NB4 (cell line): ENCODE results near the gene SLC45A1.

Source experiments
- DNase-seq: peaks from one replicate; pipeline ENCODE4 v3.0.0; 2010; ENCODE audit warnings: low read depth
- H3K4me3 ChIP-seq: one replicate; pipeline ENCODE4 v1.5.1; 2011; ENCODE audit warnings: mild to moderate bottlenecking, low read depth, low read length, moderate library complexity
- MYC ChIP-seq: IDR thresholded peaks from 2 replicates; pipeline ENCODE4 v1.6.1; 2011; ENCODE audit warnings: low read depth, low read length
- POLR2A ChIP-seq: IDR thresholded peaks from 2 replicates; pipeline ENCODE4 v1.6.1; 2011; ENCODE audit warnings: mild to moderate bottlenecking; ENCODE audit not compliant: insufficient read length; ENCODE audit errors: extremely low read depth
- TF ChIP-seq, protein P1 (sequence below): IDR thresholded peaks from 2 replicates; pipeline ENCODE4 v1.6.1; 2011; ENCODE audit warnings: low read depth, low read length
- TF ChIP-seq, protein P2 (sequence below): IDR thresholded peaks from one replicate; pipeline ENCODE4 v1.5.1; 2012; ENCODE audit warnings: low read depth, low read length

SLC45A1 gene

DNA sequence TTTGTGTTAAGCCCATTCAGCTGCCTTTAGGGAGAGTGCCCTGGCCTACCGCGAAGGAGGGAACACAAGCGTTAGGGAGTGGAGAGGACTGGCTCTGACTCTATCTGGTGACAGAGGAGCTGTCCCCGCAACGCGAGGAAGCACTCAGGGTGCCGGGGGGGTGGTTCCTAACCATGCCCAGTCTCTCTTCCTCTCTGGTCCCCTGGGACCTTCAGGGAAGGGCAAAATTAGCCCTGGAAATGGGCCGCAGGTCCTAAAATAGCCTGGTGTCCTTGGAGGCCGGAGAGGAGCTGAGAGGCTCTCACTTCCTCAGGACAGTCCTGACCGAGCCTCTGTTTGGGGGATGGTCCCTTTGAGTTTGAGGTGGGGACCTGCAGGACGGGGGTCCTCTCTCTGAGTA is 5.8 kb downstream of the SLC45A1 start:
- TF ChIP-seq, protein P1, sequence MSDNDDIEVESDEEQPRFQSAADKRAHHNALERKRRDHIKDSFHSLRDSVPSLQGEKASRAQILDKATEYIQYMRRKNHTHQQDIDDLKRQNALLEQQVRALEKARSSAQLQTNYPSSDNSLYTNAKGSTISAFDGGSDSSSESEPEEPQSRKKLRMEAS, result no peak
- TF ChIP-seq, protein P2, sequence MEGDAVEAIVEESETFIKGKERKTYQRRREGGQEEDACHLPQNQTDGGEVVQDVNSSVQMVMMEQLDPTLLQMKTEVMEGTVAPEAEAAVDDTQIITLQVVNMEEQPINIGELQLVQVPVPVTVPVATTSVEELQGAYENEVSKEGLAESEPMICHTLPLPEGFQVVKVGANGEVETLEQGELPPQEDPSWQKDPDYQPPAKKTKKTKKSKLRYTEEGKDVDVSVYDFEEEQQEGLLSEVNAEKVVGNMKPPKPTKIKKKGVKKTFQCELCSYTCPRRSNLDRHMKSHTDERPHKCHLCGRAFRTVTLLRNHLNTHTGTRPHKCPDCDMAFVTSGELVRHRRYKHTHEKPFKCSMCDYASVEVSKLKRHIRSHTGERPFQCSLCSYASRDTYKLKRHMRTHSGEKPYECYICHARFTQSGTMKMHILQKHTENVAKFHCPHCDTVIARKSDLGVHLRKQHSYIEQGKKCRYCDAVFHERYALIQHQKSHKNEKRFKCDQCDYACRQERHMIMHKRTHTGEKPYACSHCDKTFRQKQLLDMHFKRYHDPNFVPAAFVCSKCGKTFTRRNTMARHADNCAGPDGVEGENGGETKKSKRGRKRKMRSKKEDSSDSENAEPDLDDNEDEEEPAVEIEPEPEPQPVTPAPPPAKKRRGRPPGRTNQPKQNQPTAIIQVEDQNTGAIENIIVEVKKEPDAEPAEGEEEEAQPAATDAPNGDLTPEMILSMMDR, result no peak
- TF ChIP-seq MYC (no peak), POLR2A (no peak)
- peak; percentile 54 for DNase-seq
- no peak overlapping the region for H3K4me3 ChIP-seq

DNA sequence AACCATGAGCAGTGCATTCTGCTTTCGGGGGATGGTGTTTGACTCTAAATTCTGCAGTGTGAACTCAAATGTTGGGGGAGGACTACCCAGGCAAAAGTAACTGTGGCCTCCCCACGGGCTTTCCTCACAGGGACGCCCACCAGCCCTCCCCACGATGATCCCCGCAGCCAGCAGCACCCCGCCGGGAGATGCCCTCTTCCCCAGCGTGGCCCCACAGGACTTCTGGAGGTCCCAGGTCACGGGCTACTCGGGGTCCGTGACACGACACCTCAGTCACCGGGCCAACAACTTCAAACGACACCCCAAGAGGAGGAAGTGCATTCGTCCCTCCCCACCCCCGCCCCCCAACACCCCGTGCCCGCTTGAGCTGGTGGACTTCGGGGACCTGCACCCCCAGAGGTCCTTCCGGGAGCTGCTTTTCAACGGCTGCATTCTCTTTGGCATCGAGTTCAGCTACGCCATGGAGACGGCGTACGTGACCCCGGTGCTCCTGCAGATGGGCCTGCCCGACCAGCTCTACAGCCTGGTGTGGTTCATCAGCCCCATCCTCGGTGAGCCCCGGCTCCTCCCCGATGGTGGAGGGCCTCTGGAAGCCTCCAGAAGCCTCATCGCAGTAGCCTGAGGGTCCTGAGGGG is 6.4 kb downstream of the SLC45A1 start:
- DNase-seq, result no peak
- TF ChIP-seq POLR2A, result no peak
- TF ChIP-seq, protein P1, result no peak
- TF ChIP-seq, protein P2, result no peak
- TF ChIP-seq MYC, result no peak
- H3K4me3 ChIP-seq, result no peak overlapping the region

DNA sequence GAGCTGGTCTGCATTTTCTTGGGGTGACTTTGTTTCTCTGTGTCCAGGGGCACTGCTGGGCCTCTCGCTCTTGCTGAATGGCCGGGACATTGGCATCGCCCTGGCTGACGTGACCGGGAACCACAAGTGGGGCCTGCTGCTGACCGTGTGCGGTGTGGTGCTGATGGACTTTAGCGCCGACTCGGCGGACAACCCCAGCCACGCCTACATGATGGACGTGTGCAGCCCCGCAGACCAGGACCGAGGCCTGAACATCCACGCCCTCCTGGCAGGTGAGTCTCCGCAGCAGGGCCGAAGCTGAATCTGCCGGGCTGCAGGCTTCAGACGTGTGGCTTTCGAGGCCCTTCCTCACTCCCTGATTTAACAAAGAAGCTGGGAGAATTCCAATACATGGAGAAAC is 7.9 kb downstream of the SLC45A1 start:
- no peak for DNase-seq
- TF ChIP-seq MYC, result no peak
- TF ChIP-seq, protein P1, result no peak
- TF ChIP-seq, protein P2, result no peak
- TF ChIP-seq POLR2A, result no peak
- no peak overlapping the region for H3K4me3 ChIP-seq

DNA sequence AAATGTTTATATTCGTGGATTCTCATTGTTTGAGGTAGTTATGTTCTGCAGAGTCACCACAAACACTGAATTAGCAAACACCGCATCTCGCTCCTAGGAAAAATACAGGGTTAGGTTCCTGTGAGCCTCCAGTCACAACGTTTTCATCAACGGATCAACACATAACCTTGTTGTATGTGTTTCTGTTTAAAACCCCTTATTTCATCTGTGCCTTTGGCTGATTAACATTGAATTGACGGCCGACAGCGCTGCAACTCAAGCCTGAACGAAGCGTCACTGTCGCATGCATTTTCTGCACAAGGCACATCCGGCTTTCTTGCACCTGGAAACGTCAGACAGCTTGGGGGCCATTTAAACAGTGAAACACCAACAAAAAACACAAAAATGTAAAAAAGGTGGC is 8.4 kb downstream of the SLC45A1 start:
- no peak overlapping the region for H3K4me3 ChIP-seq
- no peak for DNase-seq
- TF ChIP-seq POLR2A (no peak), MYC (no peak)
- TF ChIP-seq, protein P1, result no peak
- TF ChIP-seq, protein P2, result no peak

DNA sequence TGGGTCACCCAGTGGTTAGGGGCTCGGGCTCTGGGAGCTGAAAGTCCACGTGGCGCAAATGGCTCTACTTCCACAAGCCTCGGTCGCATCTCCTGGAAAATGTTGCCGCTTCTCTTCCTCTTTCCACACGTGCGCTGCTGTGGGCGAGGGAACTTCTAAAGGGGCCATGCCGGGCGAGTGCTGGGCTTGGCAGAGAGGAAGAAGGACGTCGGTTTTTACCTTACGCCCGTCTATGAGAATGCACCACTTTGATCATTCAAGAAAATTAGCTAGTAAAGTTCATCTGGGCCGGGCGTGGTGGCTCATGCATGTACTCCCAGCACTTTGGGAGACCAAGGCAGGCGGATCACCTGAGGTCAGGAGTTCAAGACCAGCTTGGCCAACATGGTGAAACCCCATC is 10.4 kb downstream of the SLC45A1 start:
- no peak overlapping the region for H3K4me3 ChIP-seq
- TF ChIP-seq, protein P2, result no peak
- TF ChIP-seq, protein P1, result no peak
- no peak for TF ChIP-seq POLR2A
- TF ChIP-seq MYC, result no peak
- DNase-seq, result no peak

DNA sequence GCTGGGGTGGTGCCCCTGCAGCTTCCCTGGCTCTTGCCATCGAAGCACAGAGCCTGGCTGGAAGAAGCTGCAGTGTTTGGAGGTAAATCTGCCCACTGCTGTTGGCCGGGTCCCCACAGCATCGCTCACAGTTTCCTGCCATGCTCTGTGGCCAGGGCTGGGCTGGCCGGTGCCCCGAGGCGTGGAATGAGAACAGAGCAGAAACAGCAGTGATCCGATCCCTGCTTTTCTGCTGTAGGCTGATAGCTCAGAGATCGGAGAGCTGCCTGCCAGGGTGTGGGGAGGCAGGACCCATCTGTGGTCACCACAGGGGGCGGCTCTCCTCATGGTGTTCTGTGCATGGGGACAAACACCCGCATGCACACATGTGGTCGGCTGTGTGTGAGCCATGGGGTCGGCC is 11.5 kb downstream of the SLC45A1 start:
- no peak for DNase-seq
- no peak overlapping the region for H3K4me3 ChIP-seq
- TF ChIP-seq, protein P2, result no peak
- TF ChIP-seq POLR2A (no peak), MYC (no peak)
- TF ChIP-seq, protein P1, result no peak
